ENCODE data around the gene FAM13A.

Gene FAM13A

GRCh38 chr4:88960576-88960975, 96.4 kb downstream of the FAM13A start:
- no peak overlapping the region for H3K27ac ChIP-seq
- no peak for TF ChIP-seq CTCF (conservative IDR thresholded peaks at IDR 0.05)

GRCh38 chr4:88958080-88958479, 98.9 kb downstream of the FAM13A start:
- TF ChIP-seq CTCF (conservative IDR thresholded peaks at IDR 0.05): no peak
- no peak overlapping the region for H3K27ac ChIP-seq

DNA sequence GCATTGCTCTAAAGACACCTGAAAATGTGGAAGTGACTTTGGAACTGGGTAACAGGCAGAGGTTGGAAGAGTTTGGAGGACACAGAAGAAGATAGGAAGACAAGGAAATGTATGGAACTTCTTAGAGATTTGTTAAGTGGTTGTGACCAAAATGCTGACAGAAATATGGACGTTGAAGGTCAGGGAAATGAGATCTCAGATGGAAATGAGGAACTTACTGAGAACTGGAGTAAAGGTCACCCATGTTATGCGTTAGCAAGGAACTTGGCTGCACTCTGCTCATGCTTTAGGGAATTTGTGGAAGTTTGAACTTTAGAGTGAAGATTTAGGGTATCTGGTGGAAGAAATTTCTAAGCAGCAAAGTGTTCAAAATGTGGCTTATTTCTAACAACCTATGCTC, 99.4 kb downstream of the FAM13A start:
- TF ChIP-seq CTCF (conservative IDR thresholded peaks at IDR 0.05): no peak
- no peak overlapping the region for H3K27ac ChIP-seq

DNA sequence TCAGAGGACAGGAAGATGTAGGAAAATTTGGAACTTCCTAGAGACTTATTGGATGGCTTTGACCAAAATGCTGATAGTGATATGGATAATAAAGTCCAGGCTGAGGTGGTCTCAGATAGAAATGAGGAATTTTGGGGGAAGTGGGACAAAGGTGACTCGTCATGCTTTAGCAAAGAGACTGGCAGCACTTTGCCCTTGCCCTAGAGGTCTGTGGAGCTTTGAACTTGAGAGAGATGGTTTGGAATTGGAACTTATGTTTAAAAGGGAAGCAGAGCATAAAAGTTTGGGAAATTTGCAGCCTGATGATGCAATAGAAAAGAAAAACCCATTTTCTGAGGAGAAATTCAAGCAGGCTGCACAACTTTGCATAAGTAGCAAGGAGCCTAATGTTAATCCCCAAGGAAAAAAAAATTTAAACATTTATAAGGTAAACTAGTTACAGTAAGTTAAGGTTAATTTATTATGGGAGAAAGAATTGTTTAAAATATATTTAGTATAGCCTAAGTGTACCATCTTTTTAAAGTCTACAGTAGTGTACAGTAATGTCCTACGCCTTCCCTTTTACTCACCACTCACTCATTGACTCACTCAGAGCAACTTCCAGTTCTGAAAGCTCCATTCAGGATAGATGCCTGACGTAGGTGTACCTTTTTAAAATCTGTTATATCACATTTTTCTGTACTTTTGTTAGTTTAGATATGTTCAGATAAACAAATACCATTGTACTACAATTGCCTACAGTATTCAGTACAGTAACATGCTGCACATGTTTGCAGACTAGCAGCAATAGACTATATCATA, 101.2 kb downstream of the FAM13A start:
- no peak for TF ChIP-seq CTCF (conservative IDR thresholded peaks at IDR 0.05)
- no peak overlapping the region for H3K27ac ChIP-seq

- TF ChIP-seq CTCF (conservative IDR thresholded peaks at IDR 0.05): no peak
- H3K27ac ChIP-seq: no peak overlapping the region
Measured at GRCh38 chr4:88953400-88953799, 103.6 kb downstream of the FAM13A start.

DNA sequence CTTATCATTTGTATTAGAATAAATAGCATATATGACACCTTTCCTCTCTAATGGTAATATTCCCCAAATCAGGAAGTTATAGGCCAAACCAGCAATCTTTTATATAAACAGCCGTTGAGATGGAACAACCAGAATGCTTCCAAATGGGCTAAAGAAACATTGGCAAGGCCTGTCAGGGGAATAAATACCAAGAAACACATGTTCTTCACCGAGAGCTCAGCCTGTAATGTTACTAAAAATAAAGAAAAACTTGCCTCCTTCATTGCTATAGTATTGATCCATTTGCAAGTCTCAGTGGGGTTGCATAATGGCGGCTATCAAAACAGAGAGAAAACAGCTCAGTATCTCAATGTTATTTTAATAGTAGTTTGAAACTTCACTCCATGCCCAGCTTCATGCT, 104.9 kb downstream of the FAM13A start:
- no peak for TF ChIP-seq CTCF (conservative IDR thresholded peaks at IDR 0.05)
- no peak overlapping the region for H3K27ac ChIP-seq

DNA sequence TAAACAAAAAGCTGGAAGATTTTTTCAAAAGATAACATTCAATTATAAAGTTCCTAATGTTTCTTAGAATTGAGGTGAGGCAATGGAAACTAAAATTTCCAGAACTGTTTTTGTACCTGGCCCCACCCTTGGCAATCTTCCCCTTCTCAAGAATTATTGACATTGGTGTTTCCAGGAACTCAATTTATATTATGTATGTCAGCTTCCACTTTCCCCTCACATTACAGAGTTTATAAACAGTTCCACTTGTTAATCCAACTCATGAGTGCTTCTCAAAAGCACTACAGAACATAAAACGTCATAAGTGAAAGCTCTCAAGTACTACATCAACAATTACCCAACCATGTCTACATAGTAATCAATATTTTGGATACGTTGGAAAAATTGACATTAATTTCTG, 107.4 kb downstream of the FAM13A start:
- no peak overlapping the region for H3K27ac ChIP-seq
- TF ChIP-seq CTCF (conservative IDR thresholded peaks at IDR 0.05): no peak
